Bronchial epithelial cell (primary cell): ENCODE data around the gene KLHDC7A. TPM values are rescaled to one million over a fixed set of nuclear protein-coding genes. Genes with fewer than 3 reads are reported as not detected.

Experiments
- DNase-seq: peaks from one replicate; pipeline ENCODE4 v3.0.0-alpha.2; 2010; ENCODE audit warnings: low read depth
- FAIRE-seq: peaks from 2 replicates; lab custom pipeline; 2011; peaks lifted over from hg19 to GRCh38; lab: Jason Lieb, UNC
- H3K27me3 ChIP-seq: 2 replicates; pipeline ENCODE4 v1.5.1; 2011; ENCODE audit warnings: low read length; ENCODE audit not compliant: control insufficient read depth, insufficient read depth
- H3K36me3 ChIP-seq: 2 replicates; pipeline ENCODE4 v1.5.1; 2011; ENCODE audit warnings: low read length; ENCODE audit not compliant: control insufficient read depth, insufficient read depth
- H3K4me3 ChIP-seq: 2 replicates; pipeline ENCODE4 v1.5.1; 2011; ENCODE audit warnings: mild to moderate bottlenecking, low read depth, low read length, control low read depth
- total RNA-seq: library from RNA; depleted of rRNA; stranded (reverse); fragments of >200 nt; gene quantifications from 2 replicates; pipeline ENCODE4 v1.2.1, GENCODE V29; 2014
- TF ChIP-seq, protein P1 (sequence below): IDR thresholded peaks from 2 replicates; pipeline ENCODE4 v1.5.1; 2011; ENCODE audit warnings: mild to moderate bottlenecking, moderate library complexity, low read length, control low read depth, inconsistent platforms; ENCODE audit not compliant: insufficient read depth, severe bottlenecking

Gene KLHDC7A
- total RNA-seq, 1 donor from 2014 or later: under 0.01 TPM

- FAIRE-seq (no peak), DNase-seq (no peak)
- TF ChIP-seq, protein P1, sequence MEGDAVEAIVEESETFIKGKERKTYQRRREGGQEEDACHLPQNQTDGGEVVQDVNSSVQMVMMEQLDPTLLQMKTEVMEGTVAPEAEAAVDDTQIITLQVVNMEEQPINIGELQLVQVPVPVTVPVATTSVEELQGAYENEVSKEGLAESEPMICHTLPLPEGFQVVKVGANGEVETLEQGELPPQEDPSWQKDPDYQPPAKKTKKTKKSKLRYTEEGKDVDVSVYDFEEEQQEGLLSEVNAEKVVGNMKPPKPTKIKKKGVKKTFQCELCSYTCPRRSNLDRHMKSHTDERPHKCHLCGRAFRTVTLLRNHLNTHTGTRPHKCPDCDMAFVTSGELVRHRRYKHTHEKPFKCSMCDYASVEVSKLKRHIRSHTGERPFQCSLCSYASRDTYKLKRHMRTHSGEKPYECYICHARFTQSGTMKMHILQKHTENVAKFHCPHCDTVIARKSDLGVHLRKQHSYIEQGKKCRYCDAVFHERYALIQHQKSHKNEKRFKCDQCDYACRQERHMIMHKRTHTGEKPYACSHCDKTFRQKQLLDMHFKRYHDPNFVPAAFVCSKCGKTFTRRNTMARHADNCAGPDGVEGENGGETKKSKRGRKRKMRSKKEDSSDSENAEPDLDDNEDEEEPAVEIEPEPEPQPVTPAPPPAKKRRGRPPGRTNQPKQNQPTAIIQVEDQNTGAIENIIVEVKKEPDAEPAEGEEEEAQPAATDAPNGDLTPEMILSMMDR: no peak
These were observed 34.0 kb upstream of the KLHDC7A start for GRCh38 chr1:18446751-18447150.

GRCh38 chr1:18447509-18448220 is 33.1 kb upstream of the KLHDC7A start:
- Histone ChIP-seq H3K4me3 (no peak overlapping the region), H3K27me3 (no peaks in the 10 kb centered on the region), H3K36me3 (no peaks in the 10 kb centered on the region)
- DNase-seq: no peak
- TF ChIP-seq, protein P1: no peak
- FAIRE-seq: peak; percentile 81

More at GRCh38 chr1:18446751-18447150, 34.0 kb upstream of the KLHDC7A start:
- Histone ChIP-seq H3K36me3 (no peaks in the 10 kb centered on the region), H3K4me3 (no peak overlapping the region), H3K27me3 (no peaks in the 10 kb centered on the region)

DNA sequence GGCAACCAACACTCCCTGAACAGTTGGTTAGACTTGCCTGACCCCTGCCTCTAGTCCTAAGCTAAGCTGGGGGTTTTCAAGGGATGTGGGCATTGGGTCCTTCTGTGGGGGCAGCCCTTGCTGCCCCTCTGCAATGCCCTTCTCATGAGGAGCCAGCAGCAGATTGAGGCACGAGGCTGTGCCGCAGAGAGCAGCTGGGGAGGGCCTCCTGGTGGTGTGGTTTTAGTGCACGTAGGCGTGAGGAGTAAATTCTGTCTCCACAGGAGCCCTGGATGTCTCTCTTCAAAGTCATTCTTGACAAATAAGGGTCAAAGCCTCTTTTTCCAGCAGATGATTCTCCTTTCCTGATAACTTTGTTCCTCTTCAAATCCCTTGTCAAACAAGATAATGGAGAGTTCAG is 31.8 kb upstream of the KLHDC7A start:
- no peak for FAIRE-seq

GRCh38 chr1:18452550-18452949 is 28.2 kb upstream of the KLHDC7A start:
- peak; percentile 19 for DNase-seq
- no peak for FAIRE-seq
- no peaks in the 10 kb centered on the region for H3K27me3 ChIP-seq

More for the DNA sequence above, 31.8 kb upstream of the KLHDC7A start:
- Histone ChIP-seq H3K36me3 (no peaks in the 10 kb centered on the region), H3K27me3 (no peaks in the 10 kb centered on the region), H3K4me3 (no peak overlapping the region)
- TF ChIP-seq, protein P1: no peak
- DNase-seq: no peak

DNA sequence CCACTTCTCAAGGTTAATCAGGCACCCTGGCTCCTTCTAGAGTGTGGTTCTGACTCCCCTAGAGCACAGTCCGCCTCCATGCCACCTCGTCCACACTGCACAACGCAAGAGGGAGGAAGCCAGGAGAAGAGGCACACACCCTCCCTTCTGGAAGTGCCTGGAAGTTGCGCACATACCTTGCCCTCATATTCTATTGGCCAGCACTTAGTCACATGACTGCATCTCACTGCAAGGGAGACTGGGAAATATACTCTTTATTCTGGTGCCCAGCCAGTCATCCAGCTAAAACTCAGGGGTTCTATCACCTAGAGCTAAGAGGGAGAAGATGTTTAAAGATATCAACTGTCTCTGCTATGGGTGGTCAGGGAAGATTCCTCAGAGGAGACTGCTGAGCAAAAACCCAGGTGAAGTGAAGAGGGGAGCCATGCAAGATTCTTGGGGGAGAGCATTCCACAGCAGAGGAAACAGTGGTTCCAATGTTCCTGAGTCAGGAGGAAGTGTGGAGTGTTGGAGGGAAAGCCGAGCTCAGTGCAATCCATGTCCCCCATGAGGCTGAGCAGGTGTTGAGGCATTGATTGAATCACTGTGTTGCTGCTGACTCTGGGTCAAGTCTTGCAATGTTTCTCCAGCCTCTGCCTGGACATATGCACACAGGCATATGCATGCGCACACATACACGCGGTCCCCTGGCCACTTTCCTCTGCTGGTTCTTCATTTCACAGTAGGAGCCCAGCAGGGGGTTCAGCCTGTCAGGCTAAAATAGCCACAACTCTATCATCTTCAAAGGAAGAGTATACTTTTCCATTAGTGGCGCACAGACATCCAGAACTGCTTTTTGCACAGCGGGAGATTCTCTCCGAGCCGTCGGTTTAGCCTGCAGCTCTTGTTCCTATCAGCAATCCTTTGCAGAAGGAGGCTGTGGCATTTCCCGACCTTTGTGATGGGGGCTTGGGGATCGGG is 22.3 kb upstream of the KLHDC7A start:
- TF ChIP-seq, protein P1: no peak
- DNase-seq (no peak), FAIRE-seq (peak; percentile 47)
- H3K36me3 ChIP-seq: no peaks in the 10 kb centered on the region
- no peaks in the 10 kb centered on the region for H3K27me3 ChIP-seq
- no peak overlapping the region for H3K4me3 ChIP-seq

More at GRCh38 chr1:18452550-18452949, 28.2 kb upstream of the KLHDC7A start:
- TF ChIP-seq, protein P1: no peak
- H3K4me3 ChIP-seq: no peak overlapping the region
- no peaks in the 10 kb centered on the region for H3K36me3 ChIP-seq
